NK-92 treated with Interleukin-12 subunit alpha and Interleukin-12 subunit beta, amount 100 ng/mL, for 24 hours (cell line): ENCODE data around the gene ING1.
"Not testable (repeated sequence)": the region's sequence is repeated elsewhere in the genome, so short reads cannot be mapped to it uniquely, and the experiment has no call there.

ENCODE experiments used
- DNase-seq: peaks from one replicate; lab custom pipeline; 2025; lab: John Stamatoyannopoulos, UW

Gene ING1

GRCh38 chr13:110715395-110716246, 2.1 kb downstream of the ING1 start:
- peak; percentile 100 for DNase-seq

- no peak for DNase-seq
These were observed 2.7 kb downstream of the ING1 start for GRCh38 chr13:110716247-110716515.

DNA sequence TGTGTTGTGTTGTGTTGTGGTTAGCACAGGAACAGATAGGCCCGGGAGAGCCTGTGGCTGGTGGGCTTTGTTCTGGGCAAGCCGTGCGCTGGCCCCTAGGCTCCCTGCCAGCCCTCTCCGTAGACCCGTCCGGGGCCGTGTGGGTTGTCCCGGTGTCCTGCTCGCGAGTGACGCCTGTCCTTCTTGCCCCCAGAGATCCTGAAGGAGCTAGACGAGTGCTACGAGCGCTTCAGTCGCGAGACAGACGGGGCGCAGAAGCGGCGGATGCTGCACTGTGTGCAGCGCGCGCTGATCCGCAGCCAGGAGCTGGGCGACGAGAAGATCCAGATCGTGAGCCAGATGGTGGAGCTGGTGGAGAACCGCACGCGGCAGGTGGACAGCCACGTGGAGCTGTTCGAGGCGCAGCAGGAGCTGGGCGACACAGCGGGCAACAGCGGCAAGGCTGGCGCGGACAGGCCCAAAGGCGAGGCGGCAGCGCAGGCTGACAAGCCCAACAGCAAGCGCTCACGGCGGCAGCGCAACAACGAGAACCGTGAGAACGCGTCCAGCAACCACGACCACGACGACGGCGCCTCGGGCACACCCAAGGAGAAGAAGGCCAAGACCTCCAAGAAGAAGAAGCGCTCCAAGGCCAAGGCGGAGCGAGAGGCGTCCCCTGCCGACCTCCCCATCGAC, 5.7 kb downstream of the ING1 start:
- DNase-seq = no peak

DNA sequence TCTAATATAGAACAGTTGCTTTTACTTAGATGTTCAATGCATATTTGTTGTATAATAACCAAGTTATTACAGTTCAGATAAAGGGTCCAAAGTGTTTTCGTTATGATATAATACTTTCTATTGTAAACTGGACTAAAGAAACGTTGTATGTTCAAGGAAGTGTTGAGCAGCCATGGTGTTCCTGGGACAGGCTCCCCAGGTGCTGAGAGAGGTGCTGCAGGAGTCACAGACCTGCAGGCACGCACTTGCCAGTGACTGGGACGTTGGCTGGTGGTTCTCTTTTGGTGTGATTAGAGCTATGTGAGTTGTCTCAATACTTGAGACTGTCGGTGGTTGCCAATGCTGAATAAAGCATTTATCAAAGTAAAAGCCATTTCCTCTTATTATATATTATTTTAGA, 9.5 kb downstream of the ING1 start:
- no peak for DNase-seq

DNA sequence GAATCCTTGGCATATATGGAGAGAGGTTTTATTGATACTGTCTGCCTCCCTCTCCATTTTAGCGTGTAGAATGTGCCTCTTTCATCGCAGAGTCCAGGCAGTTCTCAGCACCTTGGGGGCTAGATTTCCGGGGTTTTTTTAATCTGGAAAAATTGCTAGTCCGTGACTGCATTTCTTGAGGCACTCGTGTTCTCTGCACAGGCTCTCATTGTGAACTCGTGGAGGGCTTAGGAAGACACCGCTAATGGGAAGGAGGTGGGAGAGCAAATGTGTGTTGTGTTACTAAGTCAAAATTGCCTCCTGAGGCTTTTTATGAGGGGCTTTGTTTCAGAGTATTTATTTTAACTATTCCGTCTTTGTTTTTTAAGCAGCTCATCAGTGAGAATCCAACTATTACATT, 10.1 kb downstream of the ING1 start:
- DNase-seq = no peak

DNA sequence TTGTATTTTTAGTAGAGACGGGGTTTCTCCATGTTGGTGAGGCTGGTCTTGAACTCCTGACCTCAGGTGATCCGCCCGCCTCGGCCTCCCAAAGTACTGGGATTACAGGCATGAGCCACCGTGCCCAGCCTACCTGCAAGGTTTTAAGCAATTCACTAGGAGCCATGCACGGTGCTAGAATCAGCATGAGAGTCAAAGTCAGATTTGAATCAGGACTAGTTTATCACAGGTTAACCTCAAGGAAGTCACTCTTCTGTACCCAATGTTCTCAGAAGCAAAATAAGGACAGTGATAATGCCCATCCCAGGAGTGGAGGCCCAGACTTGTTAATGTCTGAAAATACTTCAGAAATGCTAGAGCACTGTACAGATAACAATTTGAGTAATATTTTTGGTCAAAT, 12.7 kb downstream of the ING1 start:
- not testable (repeated sequence) for DNase-seq

GRCh38 chr13:110726726-110727125, 13.2 kb downstream of the ING1 start:
- peak; percentile 69 for DNase-seq

DNA sequence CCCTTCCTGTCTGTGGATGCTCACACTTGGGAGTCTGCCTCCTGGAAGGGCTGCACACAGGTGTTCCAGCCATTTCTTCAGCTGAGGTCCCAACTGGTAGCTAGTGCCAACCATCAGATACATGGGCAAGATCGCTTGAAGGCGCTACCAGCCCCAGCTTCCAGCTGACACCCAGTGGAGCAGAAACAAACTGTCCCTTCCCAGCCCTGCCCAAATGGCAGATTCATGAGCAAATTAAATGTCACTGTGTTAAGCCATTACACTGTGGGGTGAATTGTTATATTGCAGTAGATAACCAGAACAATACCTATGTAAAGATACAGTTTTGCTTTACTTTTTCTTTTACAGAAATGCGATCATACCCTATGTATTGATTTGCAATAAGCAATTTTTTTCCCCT, 17.6 kb downstream of the ING1 start:
- no peak for DNase-seq

GRCh38 chr13:110734561-110734960, 21.1 kb downstream of the ING1 start:
- no peak for DNase-seq

- DNase-seq = no peak
These were observed 24.1 kb downstream of the ING1 start for GRCh38 chr13:110737555-110737954.

DNA sequence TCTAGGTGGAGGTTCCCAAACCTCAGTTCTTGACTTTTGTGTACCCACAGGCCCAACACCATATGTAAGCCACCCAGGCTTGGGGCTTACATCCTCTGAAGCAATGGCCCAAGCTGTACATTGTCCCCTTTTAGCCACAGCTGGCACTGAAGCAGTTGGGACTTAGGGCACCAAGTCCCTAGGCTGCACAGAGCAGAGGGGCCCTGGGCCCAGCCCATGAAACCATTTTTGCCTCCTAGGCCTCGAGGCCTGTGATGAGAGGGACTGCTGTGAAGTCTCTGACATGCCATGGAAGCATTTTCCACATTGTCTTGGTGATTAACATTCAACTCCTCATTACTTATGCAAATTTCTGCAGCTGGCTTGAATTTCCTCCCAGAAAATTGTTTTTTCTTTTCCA, 30.2 kb downstream of the ING1 start:
- DNase-seq = no peak

- DNase-seq = no peak
These were observed 32.9 kb downstream of the ING1 start for GRCh38 chr13:110746438-110746837.

GRCh38 chr13:110748271-110748670, 34.8 kb downstream of the ING1 start:
- DNase-seq = no peak

DNA sequence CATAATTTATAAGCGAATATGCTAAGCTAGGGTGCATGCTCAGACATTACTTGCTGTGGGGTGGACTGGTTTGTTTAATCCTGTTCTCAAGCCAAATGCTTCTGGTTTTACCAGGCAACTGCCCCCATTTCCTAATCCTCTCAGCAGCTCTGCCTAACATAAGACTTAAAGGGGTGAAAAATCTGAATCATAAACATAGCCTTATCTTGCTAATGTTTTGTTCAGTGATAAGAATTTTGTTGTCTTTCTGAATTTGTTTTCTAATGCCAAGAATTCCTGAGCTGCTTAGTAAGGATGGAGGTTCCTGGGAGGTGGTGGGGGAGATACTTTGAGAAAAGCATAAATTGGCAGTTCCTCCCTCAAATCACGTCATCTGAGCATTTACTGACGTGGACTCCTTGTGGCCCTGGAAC, 42.7 kb downstream of the ING1 start:
- no peak for DNase-seq

GRCh38 chr13:110757296-110757695, 43.8 kb downstream of the ING1 start:
- no peak for DNase-seq

- DNase-seq = no peak
These were observed 44.8 kb downstream of the ING1 start for GRCh38 chr13:110758195-110758805.

DNA sequence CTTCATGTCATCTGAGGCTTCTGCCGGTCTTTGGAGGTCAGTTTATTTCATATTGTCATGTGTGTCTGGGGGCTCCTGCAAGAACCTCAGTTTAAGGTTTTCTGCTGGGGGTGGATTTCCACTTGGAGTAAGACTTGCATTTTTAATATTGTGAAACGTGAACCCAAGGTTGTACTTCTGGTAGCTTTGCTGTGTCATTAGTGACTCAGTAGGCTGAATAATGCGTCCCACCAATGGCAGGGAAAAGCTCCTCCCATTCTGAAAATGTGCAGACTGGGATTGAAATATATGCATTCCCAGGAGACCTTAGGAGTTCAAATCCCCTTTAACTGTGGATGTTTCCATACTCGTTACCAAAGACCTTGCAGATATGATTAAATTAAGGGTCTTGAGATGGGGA, 46.2 kb downstream of the ING1 start:
- DNase-seq = no peak

- DNase-seq = no peak
These were observed 47.1 kb downstream of the ING1 start for GRCh38 chr13:110760611-110761010.

DNA sequence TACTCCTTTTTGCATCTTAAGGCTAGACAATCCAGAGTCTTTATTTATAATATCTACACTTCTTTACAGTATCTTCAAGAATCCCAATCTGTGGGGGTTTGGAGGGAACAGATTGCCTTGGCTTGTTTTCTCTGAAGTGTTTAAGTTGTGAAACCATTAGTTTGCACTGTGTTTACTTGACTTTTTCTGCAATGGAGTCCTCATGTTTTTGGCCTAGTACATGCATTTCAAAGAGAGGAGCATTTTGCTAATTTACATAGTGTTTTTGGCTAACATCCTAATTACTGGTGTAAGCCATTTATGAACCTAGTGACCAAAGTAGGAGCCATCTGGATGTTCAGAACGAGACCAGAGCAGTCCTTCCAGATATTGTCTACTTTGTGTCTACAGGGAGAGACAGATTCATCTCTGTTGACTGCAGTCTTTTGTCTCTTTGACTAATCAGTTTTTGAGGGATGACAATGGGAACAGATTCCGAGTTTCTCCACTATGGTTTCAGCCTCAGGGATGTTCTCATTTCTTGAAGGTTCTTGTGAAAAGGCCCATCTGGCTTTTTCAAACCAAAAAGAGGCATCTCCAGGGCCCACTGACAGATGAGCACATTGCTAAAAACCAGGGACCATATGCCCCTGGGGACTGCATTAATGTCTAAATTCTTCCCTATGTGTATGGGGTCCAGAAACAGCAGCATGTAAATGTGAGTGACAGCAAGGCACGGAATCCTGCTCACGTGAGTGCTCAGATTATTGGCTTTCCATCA, 53.4 kb downstream of the ING1 start:
- no peak for DNase-seq

GRCh38 chr13:110767476-110767875, 54.0 kb downstream of the ING1 start:
- DNase-seq = no peak

DNA sequence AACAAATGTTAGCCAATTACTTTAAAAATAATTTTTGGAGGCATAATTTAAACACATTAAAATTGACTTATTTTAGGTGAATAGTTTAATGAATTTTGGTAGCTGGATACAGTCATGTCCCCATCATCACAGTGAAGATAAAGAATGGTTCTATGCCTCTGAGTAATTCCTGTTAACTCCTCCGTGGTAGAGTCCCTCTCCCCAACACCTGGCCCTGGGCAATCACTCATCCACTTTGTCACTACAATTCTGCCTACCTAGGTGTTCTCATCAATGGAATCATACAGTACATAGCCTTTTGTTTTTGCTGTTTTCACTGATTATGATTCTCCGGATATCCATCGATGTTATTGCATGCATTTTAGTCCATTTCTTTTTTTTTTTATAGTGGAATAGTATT, 55.6 kb downstream of the ING1 start:
- DNase-seq = no peak

DNA sequence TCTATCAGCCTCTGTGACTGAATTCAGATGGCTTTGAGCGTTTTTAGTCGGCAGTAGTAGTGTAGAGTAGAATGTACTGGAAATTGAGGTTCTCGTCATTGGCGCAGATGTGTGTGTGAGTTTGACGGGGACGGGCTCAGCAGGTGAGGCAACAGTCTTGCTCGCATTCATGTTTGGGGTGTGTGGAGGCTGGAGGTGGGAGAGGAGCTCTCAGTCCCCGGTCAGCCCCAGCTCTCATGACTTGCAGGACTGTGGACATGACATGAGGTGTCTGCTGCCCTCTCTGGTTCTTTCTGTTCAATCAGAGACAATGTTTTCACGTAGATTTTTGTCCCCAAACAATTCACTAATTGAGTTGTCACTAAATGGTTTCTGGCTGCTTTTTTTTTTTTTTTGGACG, 57.2 kb downstream of the ING1 start:
- no peak for DNase-seq

- DNase-seq = no peak
These were observed 57.7 kb downstream of the ING1 start for GRCh38 chr13:110771194-110771593.
